ENCODE data around the gene COMMD9.

Gene COMMD9

DNA sequence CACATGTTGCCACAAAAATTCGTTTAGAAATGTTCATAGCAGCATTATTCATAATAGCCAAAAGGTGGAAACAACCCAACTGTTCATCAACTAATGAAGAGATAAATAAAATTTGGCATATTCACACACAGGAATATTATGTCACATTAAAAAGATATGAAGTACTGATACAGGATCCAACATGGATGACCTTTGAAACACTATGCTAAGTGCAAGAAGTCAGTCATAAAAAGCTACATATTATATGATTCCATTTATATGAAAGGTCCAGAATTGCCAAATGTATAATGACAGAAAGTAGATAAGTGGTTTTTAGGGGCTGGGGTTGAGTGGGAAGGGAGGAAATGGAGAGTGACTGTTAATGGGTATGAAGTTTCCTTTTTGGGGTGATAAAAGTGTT, 15.8 kb upstream of the COMMD9 start:
- no peaks in the 10 kb centered on the region for H3K4me1 ChIP-seq (ENCODE audit: control insufficient read depth, insufficient read depth, low read length)
- no peak overlapping the region for H3K27ac ChIP-seq (ENCODE audit: extremely low read depth, low read depth, low read length)
- no peak overlapping the region for H3K4me3 ChIP-seq (ENCODE audit: low read depth, low read length)
- no peaks in the 10 kb centered on the region for H3K36me3 ChIP-seq (ENCODE audit: control insufficient read depth in 2 of 2, insufficient read depth in 1 of 2, low read length in 2 of 2)
- CTCF ChIA-PET, result interaction anchor here (0.6 to 0.9 kb wide), 2 partner anchors 32 to 173 kb away, joined by 3 to 4 read pairs; no protein-coding TSS in a partner anchor
- no peaks in the 10 kb centered on the region for H3K9me3 ChIP-seq (ENCODE audit: control insufficient read depth, insufficient read depth, low read depth, low read length)
- POLR2A ChIA-PET, result no interaction called here
- TF ChIP-seq ZNF19 (tag by site-specific recombination; IDR thresholded peaks at IDR 0.05; ENCODE audit: low read depth) (no peak), ZNF624 (tag by site-specific recombination; IDR thresholded peaks at IDR 0.05) (no peak), ZBTB17 (tag by site-specific recombination; IDR thresholded peaks at IDR 0.05) (no peak), ZXDB (tag by site-specific recombination; IDR thresholded peaks at IDR 0.05) (no peak), ZNF37A (tag by site-specific recombination; IDR thresholded peaks at IDR 0.05) (no peak), GLIS2 (tag by site-specific recombination; IDR thresholded peaks at IDR 0.05) (no peak), ZNF155 (tag by site-specific recombination; IDR thresholded peaks at IDR 0.05) (no peak), ZNF548 (tag by site-specific recombination; IDR thresholded peaks at IDR 0.05) (no peak), MEIS1 (CRISPR knock-in tag; IDR thresholded peaks at IDR 0.05; ENCODE audit: borderline replicate concordance) (no peak), ZNF560 (tag by site-specific recombination; IDR thresholded peaks at IDR 0.05; ENCODE audit: borderline replicate concordance) (no peak)
- TF ChIP-seq, protein P1, sequence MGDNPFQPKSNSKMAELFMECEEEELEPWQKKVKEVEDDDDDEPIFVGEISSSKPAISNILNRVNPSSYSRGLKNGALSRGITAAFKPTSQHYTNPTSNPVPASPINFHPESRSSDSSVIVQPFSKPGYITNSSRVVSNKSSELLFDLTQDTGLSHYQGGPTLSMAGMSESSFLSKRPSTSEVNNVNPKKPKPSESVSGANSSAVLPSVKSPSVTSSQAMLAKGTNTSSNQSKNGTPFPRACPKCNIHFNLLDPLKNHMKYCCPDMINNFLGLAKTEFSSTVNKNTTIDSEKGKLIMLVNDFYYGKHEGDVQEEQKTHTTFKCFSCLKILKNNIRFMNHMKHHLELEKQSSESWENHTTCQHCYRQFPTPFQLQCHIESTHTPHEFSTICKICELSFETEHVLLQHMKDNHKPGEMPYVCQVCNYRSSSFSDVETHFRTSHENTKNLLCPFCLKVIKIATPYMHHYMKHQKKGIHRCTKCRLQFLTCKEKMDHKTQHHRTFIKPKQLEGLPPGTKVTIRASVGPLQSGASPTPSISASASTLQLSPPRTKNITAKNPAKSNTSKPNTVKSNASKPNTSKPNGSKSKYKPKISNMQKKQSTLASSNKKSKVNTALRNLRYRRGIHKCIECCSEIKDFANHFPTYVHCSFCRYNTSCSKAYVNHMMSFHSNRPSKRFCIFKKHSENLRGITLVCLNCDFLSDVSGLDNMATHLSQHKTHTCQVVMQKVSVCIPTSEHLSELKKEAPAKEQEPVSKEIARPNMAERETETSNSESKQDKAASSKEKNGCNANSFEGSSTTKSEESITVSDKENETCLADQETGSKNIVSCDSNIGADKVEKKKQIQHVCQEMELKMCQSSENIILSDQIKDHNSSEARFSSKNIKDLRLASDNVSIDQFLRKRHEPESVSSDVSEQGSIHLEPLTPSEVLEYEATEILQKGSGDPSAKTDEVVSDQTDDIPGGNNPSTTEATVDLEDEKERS (tag by site-specific recombination; IDR thresholded peaks at IDR 0.05), result no peak

DNA sequence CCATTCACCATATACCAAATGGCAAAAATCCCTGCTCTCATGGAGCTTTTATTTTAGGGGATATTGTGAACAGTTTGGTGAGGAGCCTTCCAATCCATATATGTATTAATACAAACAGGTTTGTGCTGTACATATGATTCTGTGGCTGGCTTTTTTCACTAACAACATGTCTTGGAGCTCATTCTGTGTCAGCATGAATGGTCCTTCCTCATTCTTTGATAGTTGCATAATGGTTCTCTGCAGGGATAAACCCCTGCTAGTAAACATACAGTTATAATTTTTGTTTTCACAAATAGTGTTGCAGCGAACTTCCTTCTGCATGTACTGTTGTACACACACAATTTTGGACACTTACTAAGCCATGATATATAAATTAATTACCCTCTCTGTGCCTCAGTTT, 15.1 kb upstream of the COMMD9 start:
- ChIA-PET POLR2A (no interaction called here), CTCF (interaction anchor here (0.6 to 1.0 kb wide), 2 partner anchors 12 to 436 kb away, joined by 3 to 4 read pairs; no protein-coding TSS in a partner anchor)
- Histone ChIP-seq H3K36me3 (ENCODE audit: control insufficient read depth in 2 of 2, insufficient read depth in 1 of 2, low read length in 2 of 2) (no peaks in the 10 kb centered on the region), H3K4me3 (ENCODE audit: low read depth, low read length) (no peak overlapping the region), H3K27ac (ENCODE audit: extremely low read depth, low read depth, low read length) (no peak overlapping the region), H3K4me1 (ENCODE audit: control insufficient read depth, insufficient read depth, low read length) (no peaks in the 10 kb centered on the region), H3K9me3 (ENCODE audit: control insufficient read depth, insufficient read depth, low read depth, low read length) (no peaks in the 10 kb centered on the region)
- TF ChIP-seq TRIM28 (IDR thresholded peaks at IDR 0.05; ENCODE audit: borderline replicate concordance, low read length) (no peak), FEZF1 (tag by site-specific recombination; IDR thresholded peaks at IDR 0.05) (no peak), ZXDB (tag by site-specific recombination; IDR thresholded peaks at IDR 0.05) (no peak), ZNF837 (tag by site-specific recombination; IDR thresholded peaks at IDR 0.05) (no peak), ZNF548 (tag by site-specific recombination; IDR thresholded peaks at IDR 0.05) (no peak), ZNF112 (tag by site-specific recombination; IDR thresholded peaks at IDR 0.05) (no peak), ZNF175 (tag by site-specific recombination; IDR thresholded peaks at IDR 0.05) (no peak), ZNF664 (tag by site-specific recombination; IDR thresholded peaks at IDR 0.05) (no peak), ZNF211 (tag by site-specific recombination; IDR thresholded peaks at IDR 0.05; ENCODE audit: low read depth) (no peak), ZNF404 (tag by site-specific recombination; IDR thresholded peaks at IDR 0.05) (no peak), ZNF501 (tag by site-specific recombination; IDR thresholded peaks at IDR 0.05) (no peak), MEIS1 (CRISPR knock-in tag; IDR thresholded peaks at IDR 0.05; ENCODE audit: borderline replicate concordance) (no peak)
- TF ChIP-seq, protein P2, sequence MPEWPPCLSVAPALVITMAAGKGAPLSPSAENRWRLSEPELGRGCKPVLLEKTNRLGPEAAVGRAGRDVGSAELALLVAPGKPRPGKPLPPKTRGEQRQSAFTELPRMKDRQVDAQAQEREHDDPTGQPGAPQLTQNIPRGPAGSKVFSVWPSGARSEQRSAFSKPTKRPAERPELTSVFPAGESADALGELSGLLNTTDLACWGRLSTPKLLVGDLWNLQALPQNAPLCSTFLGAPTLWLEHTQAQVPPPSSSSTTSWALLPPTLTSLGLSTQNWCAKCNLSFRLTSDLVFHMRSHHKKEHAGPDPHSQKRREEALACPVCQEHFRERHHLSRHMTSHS (tag by site-specific recombination; IDR thresholded peaks at IDR 0.05), result no peak
- TF ChIP-seq, protein P3, sequence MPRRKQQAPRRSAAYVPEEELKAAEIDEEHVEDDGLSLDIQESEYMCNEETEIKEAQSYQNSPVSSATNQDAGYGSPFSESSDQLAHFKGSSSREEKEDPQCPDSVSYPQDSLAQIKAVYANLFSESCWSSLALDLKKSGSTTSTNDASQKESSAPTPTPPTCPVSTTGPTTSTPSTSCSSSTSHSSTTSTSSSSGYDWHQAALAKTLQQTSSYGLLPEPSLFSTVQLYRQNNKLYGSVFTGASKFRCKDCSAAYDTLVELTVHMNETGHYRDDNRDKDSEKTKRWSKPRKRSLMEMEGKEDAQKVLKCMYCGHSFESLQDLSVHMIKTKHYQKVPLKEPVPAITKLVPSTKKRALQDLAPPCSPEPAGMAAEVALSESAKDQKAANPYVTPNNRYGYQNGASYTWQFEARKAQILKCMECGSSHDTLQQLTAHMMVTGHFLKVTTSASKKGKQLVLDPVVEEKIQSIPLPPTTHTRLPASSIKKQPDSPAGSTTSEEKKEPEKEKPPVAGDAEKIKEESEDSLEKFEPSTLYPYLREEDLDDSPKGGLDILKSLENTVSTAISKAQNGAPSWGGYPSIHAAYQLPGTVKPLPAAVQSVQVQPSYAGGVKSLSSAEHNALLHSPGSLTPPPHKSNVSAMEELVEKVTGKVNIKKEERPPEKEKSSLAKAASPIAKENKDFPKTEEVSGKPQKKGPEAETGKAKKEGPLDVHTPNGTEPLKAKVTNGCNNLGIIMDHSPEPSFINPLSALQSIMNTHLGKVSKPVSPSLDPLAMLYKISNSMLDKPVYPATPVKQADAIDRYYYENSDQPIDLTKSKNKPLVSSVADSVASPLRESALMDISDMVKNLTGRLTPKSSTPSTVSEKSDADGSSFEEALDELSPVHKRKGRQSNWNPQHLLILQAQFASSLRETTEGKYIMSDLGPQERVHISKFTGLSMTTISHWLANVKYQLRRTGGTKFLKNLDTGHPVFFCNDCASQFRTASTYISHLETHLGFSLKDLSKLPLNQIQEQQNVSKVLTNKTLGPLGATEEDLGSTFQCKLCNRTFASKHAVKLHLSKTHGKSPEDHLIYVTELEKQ (tag by site-specific recombination; IDR thresholded peaks at IDR 0.05; ENCODE audit: borderline replicate concordance), result no peak
